ENCODE measurements around the gene OPA1. TPM values are rescaled to one million over a fixed set of nuclear protein-coding genes. Genes with fewer than 3 reads are reported as not detected.

OPA1 gene
- total RNA-seq, 1 experiment from 2014 or later, result 75.4 TPM

GRCh38 chr3:193650585-193650984, 57.6 kb downstream of the OPA1 start:
- Histone ChIP-seq H4K20me1 (ENCODE audit: control insufficient read depth, insufficient read depth, insufficient read length) (no peaks in the 10 kb centered on the region), H2BK15ac (ENCODE audit: low read depth, low read length) (no peak overlapping the region), H3K4me1 (ENCODE audit: insufficient read depth, low read length) (no peaks in the 10 kb centered on the region), H3K79me2 (ENCODE audit: insufficient read depth, low read length) (no peaks in the 10 kb centered on the region), H2BK120ac (ENCODE audit: low read depth, low read length, poor library complexity, severe bottlenecking) (no peak overlapping the region), H3K23me2 (ENCODE audit: insufficient read length, low read depth, low read length, poor library complexity, severe bottlenecking) (no peaks in the 10 kb centered on the region), H3K23ac (ENCODE audit: insufficient read length, low read depth, low read length) (no peak overlapping the region), H2BK20ac (ENCODE audit: low read depth, low read length, poor library complexity, severe bottlenecking) (no peak overlapping the region), H3K56ac (ENCODE audit: insufficient read length, low read depth, low read length) (no peak overlapping the region), H3K4me2 (ENCODE audit: insufficient read depth, insufficient read length, low read length) (no peak overlapping the region), H3K18ac (ENCODE audit: insufficient read length, low read depth, low read length) (no peak overlapping the region), H3K14ac (ENCODE audit: insufficient read depth, low read length) (no peak overlapping the region), H3K79me1 (ENCODE audit: insufficient read depth, low read depth, low read length, poor library complexity, severe bottlenecking) (no peaks in the 10 kb centered on the region), H3T11ph (ENCODE audit: low read length) (no peak overlapping the region), H4K91ac (ENCODE audit: insufficient read length, low read depth, low read length) (no peak overlapping the region), H3K27me3 (ENCODE audit: insufficient read depth, low read length) (no peaks in the 10 kb centered on the region), H3K9me3 (ENCODE audit: control insufficient read depth, low read depth, low read length) (no peaks in the 10 kb centered on the region), H2AFZ (ENCODE audit: low read length) (no peak overlapping the region), H3K9ac (ENCODE audit: extremely low read depth, insufficient read length, low read length) (no peak overlapping the region), H3K27ac (ENCODE audit: insufficient read length, low read depth, low read length) (no peak overlapping the region), H3K4ac (ENCODE audit: low read depth, low read length) (no peak overlapping the region), H4K5ac (ENCODE audit: insufficient read length, low read depth, low read length) (no peak overlapping the region), H2AK5ac (ENCODE audit: insufficient read length, low read length) (no peak overlapping the region), H2BK5ac (ENCODE audit: insufficient read length, low read length) (no peak overlapping the region), H4K8ac (replicated peaks; ENCODE audit: insufficient read length, low read depth, low read length) (no peak overlapping the region), H2BK12ac (ENCODE audit: insufficient read length, low read depth, low read length) (no peak overlapping the region)
- no peak for TF ChIP-seq CTCF (conservative IDR thresholded peaks at IDR 0.05)
- Mint-ChIP-seq H3K36me3 (ENCODE audit: insufficient read depth in 1 of 3, low read depth in 3 of 3) (peaks cover 20 to 58% (median 41%) of the 10 kb centered on the region in 3 experiments; a peak in 5 of 7 replicates), H3K4me1 (peaks cover 4 to 6% of the 10 kb centered on the region in 2 experiments), H3K27ac (no peak overlapping the region), H3K9me3 (no peaks in the 10 kb centered on the region), H3K27me3 (ENCODE audit: low read depth) (no peaks in the 10 kb centered on the region), H3K4me3 (no peak overlapping the region)
- DNase-seq, result no peak
- WGBS (ENCODE audit: extremely low coverage, insufficient read length, low lambda C conversion rate), result no CpG with 5 or more reads among the region's 2 CpGs
